ENCODE data around the gene KRTAP19-4.
"Not testable (repeated sequence)": the region's sequence is repeated elsewhere in the genome, so short reads cannot be mapped to it uniquely, and the experiment has no call there.

KRTAP19-4 gene

GRCh38 chr21:30497065-30497464 lies at the start of gene KRTAP19-4:
Gene KRTAP19-4 (minus strand): TSS chr21:30497165. CDS start chr21:30497110, 55 bp downstream.
- Mint-ChIP-seq H3K9me3 (no peaks in the 10 kb centered on the region), H3K36me3 (no peaks in the 10 kb centered on the region), H3K27me3 (peaks cover 3% of the 10 kb centered on the region), H3K27ac (no peak within 1 kb of the TSS), H3K4me3 (no peak within 1 kb of the TSS), H3K4me1 (no peaks in the 10 kb centered on the region)

- H3K27me3 Mint-ChIP-seq = no peaks in the 10 kb centered on the region
- H3K4me3 Mint-ChIP-seq = no peak within 1 kb of the TSS
- H3K36me3 Mint-ChIP-seq = no peaks in the 10 kb centered on the region
- H3K9me3 Mint-ChIP-seq = peaks cover 5% of the 10 kb centered on the region
- H3K4me1 Mint-ChIP-seq = no peaks in the 10 kb centered on the region
- no peak within 1 kb of the TSS for H3K27ac Mint-ChIP-seq
Measured at GRCh38 chr21:30541764-30542163, 44.8 kb upstream of the KRTAP19-4 start, which contains the start of gene KRTAP19-6. Gene KRTAP19-6 (minus strand): TSS chr21:30541864. CDS start chr21:30541833, 31 bp downstream.

- Mint-ChIP-seq H3K36me3 (no peaks in the 10 kb centered on the region), H3K27me3 (peaks cover 3% of the 10 kb centered on the region), H3K4me1 (no peaks in the 10 kb centered on the region), H3K4me3 (no peak overlapping the region), H3K27ac (no peak overlapping the region), H3K9me3 (peaks cover 6% of the 10 kb centered on the region)
Measured at GRCh38 chr21:30518876-30519275, 21.9 kb upstream of the KRTAP19-4 start.

GRCh38 chr21:30515681-30516080 lies 18.7 kb upstream of the KRTAP19-4 start:
- Mint-ChIP-seq H3K27ac (no peak overlapping the region), H3K36me3 (no peaks in the 10 kb centered on the region)

GRCh38 chr21:30505621-30506205 lies 8.7 kb upstream of the KRTAP19-4 start:
- not testable (repeated sequence) for H3K4me3 Mint-ChIP-seq, H3K27ac Mint-ChIP-seq, H3K9me3 Mint-ChIP-seq, H3K36me3 Mint-ChIP-seq, H3K4me1 Mint-ChIP-seq, H3K27me3 Mint-ChIP-seq

More at GRCh38 chr21:30515681-30516080, 18.7 kb upstream of the KRTAP19-4 start:
- Mint-ChIP-seq H3K27me3 (peaks cover 3% of the 10 kb centered on the region), H3K9me3 (peaks cover 6% of the 10 kb centered on the region), H3K4me3 (no peak overlapping the region), H3K4me1 (no peaks in the 10 kb centered on the region)

GRCh38 chr21:30502041-30502440 lies 5.1 kb upstream of the KRTAP19-4 start, which contains the start of gene KRTAP19-5:
Gene KRTAP19-5 (minus strand): TSS chr21:30502141. CDS start chr21:30502090, 51 bp downstream.
- Mint-ChIP-seq H3K9me3 (no peaks in the 10 kb centered on the region), H3K4me1 (no peaks in the 10 kb centered on the region), H3K27me3 (peaks cover 3% of the 10 kb centered on the region), H3K36me3 (no peaks in the 10 kb centered on the region), H3K27ac (peak within 1 kb of the TSS; percentile 19), H3K4me3 (no peak within 1 kb of the TSS)

- Mint-ChIP-seq H3K27ac (no peak within 1 kb of the TSS), H3K36me3 (no peaks in the 10 kb centered on the region), H3K4me3 (no peak within 1 kb of the TSS), H3K27me3 (no peaks in the 10 kb centered on the region), H3K9me3 (peaks cover 6% of the 10 kb centered on the region), H3K4me1 (no peaks in the 10 kb centered on the region)
Measured at GRCh38 chr21:30491963-30492428, 5.0 kb downstream of the KRTAP19-4 start, which contains the start of gene KRTAP19-3. Gene KRTAP19-3 (minus strand): TSS chr21:30492013. CDS start chr21:30491957, 56 bp downstream.

GRCh38 chr21:30487336-30487735 lies 9.6 kb downstream of the KRTAP19-4 start, which contains the start of gene KRTAP19-2:
Gene KRTAP19-2 (minus strand): TSS chr21:30487436. CDS start chr21:30487348, 88 bp downstream.
- Mint-ChIP-seq H3K36me3 (no peaks in the 10 kb centered on the region), H3K27ac (no peak within 1 kb of the TSS), H3K27me3 (no peaks in the 10 kb centered on the region), H3K4me3 (no peak within 1 kb of the TSS), H3K9me3 (peaks cover 6% of the 10 kb centered on the region), H3K4me1 (no peaks in the 10 kb centered on the region)

- no peak overlapping the region for H3K27ac Mint-ChIP-seq
- no peaks in the 10 kb centered on the region for H3K4me1 Mint-ChIP-seq
- H3K36me3 Mint-ChIP-seq = no peaks in the 10 kb centered on the region
- peaks cover 6% of the 10 kb centered on the region for H3K9me3 Mint-ChIP-seq
- no peak overlapping the region for H3K4me3 Mint-ChIP-seq
- H3K27me3 Mint-ChIP-seq = no peaks in the 10 kb centered on the region
Measured at GRCh38 chr21:30486180-30486579, 10.8 kb downstream of the KRTAP19-4 start.

GRCh38 chr21:30482130-30482529 lies 14.8 kb downstream of the KRTAP19-4 start:
- Mint-ChIP-seq H3K27me3 (peaks cover 5% of the 10 kb centered on the region), H3K4me1 (no peaks in the 10 kb centered on the region), H3K27ac (no peak overlapping the region), H3K4me3 (no peak overlapping the region), H3K9me3 (no peaks in the 10 kb centered on the region), H3K36me3 (no peaks in the 10 kb centered on the region)

- no peaks in the 10 kb centered on the region for H3K4me1 Mint-ChIP-seq
- H3K4me3 Mint-ChIP-seq = no peak within 1 kb of the TSS
- no peak within 1 kb of the TSS for H3K27ac Mint-ChIP-seq
- no peaks in the 10 kb centered on the region for H3K36me3 Mint-ChIP-seq
- H3K9me3 Mint-ChIP-seq = peaks cover 5% of the 10 kb centered on the region
- peaks cover 5% of the 10 kb centered on the region for H3K27me3 Mint-ChIP-seq
Measured at GRCh38 chr21:30480145-30480544, 16.8 kb downstream of the KRTAP19-4 start, which contains the start of gene KRTAP19-1. Gene KRTAP19-1 (minus strand): TSS chr21:30480367. CDS start chr21:30480317, 50 bp downstream.

- H3K36me3 Mint-ChIP-seq = no peaks in the 10 kb centered on the region
- peaks cover 5% of the 10 kb centered on the region for H3K9me3 Mint-ChIP-seq
- H3K4me3 Mint-ChIP-seq = no peak overlapping the region
- H3K27ac Mint-ChIP-seq = no peak overlapping the region
- no peaks in the 10 kb centered on the region for H3K4me1 Mint-ChIP-seq
- H3K27me3 Mint-ChIP-seq = peaks cover 5% of the 10 kb centered on the region
Measured at GRCh38 chr21:30479259-30479658, 17.7 kb downstream of the KRTAP19-4 start.

- no peak overlapping the region for H3K4me3 Mint-ChIP-seq
- H3K27ac Mint-ChIP-seq = no peak overlapping the region
- H3K36me3 Mint-ChIP-seq = no peaks in the 10 kb centered on the region
- peaks cover 5% of the 10 kb centered on the region for H3K27me3 Mint-ChIP-seq
- H3K9me3 Mint-ChIP-seq = peaks cover 5% of the 10 kb centered on the region
- H3K4me1 Mint-ChIP-seq = no peaks in the 10 kb centered on the region
Measured at GRCh38 chr21:30478004-30478403, 19.0 kb downstream of the KRTAP19-4 start.

GRCh38 chr21:30468900-30469714 lies 27.9 kb downstream of the KRTAP19-4 start:
- H3K27ac Mint-ChIP-seq = no peak overlapping the region
- no peak overlapping the region for H3K4me3 Mint-ChIP-seq

GRCh38 chr21:30463713-30464112 lies 33.3 kb downstream of the KRTAP19-4 start:
- Mint-ChIP-seq H3K27me3 (peaks cover 9% of the 10 kb centered on the region), H3K4me3 (no peak overlapping the region), H3K4me1 (no peaks in the 10 kb centered on the region), H3K9me3 (no peaks in the 10 kb centered on the region), H3K36me3 (peaks cover 2% of the 10 kb centered on the region), H3K27ac (no peak overlapping the region)

More at GRCh38 chr21:30468900-30469714, 27.9 kb downstream of the KRTAP19-4 start:
- Mint-ChIP-seq H3K9me3 (peaks cover 9% of the 10 kb centered on the region), H3K4me1 (no peaks in the 10 kb centered on the region), H3K36me3 (peaks cover 2% of the 10 kb centered on the region), H3K27me3 (peaks cover 9% of the 10 kb centered on the region)

- no peaks in the 10 kb centered on the region for H3K4me1 Mint-ChIP-seq
- no peaks in the 10 kb centered on the region for H3K36me3 Mint-ChIP-seq
- no peaks in the 10 kb centered on the region for H3K9me3 Mint-ChIP-seq
- no peaks in the 10 kb centered on the region for H3K27me3 Mint-ChIP-seq
- no peak overlapping the region for H3K4me3 Mint-ChIP-seq
- no peak overlapping the region for H3K27ac Mint-ChIP-seq
Measured at GRCh38 chr21:30448514-30448913, 48.5 kb downstream of the KRTAP19-4 start.
